H1 (cell line): Measurements from ENCODE around the gene PIAS4. TPM values are rescaled to one million over a fixed set of nuclear protein-coding genes. Genes with fewer than 3 reads are reported as not detected.
"Not testable (repeated sequence)": the region's sequence is repeated elsewhere in the genome, so short reads cannot be mapped to it uniquely, and the experiment has no call there.

ENCODE experiments used
- CTCF ChIA-PET: fragments of 300-600 bp; sonication (Branson Sonifier 250); formaldehyde crosslinking; loops from one replicate; lab custom pipeline; 2021; ENCODE audit not compliant: partially characterized antibody; lab: Charles Lee
- POLR2A ChIA-PET: fragments of 300-600 bp; sonication (Branson Sonifier 250); formaldehyde crosslinking; loops from one replicate; lab custom pipeline; 2021; ENCODE audit warnings: inconsistent platforms; ENCODE audit not compliant: partially characterized antibody; lab: Charles Lee
- DNase-seq, 2 experiments: peaks; one replicate each; pipeline versions ENCODE4 v3.0.0 to v3.0.0-alpha.2; 2010 to 2022; ENCODE audit warnings: low spot score in 2 of 2, low read depth in 1 of 2, mixed read lengths in 1 of 2
- FAIRE-seq: peaks from 2 replicates; lab custom pipeline; 2011; peaks lifted over from hg19 to GRCh38; lab: Jason Lieb, UNC
- H2AFZ ChIP-seq: 2 replicates; pipeline ENCODE4 v1.8.1; 2012; ENCODE audit warnings: low read length, inconsistent platforms
- H2AK5ac ChIP-seq: 2 replicates; pipeline ENCODE4 v1.6.1; 2013; ENCODE audit warnings: low read depth, low read length
- H2BK120ac ChIP-seq: replicated peaks from 2 replicates; pipeline ENCODE3; 2013; ENCODE audit warnings: low read depth, low read length, inconsistent platforms
- H2BK12ac ChIP-seq: 2 replicates; pipeline ENCODE4 v1.6.1; 2013; ENCODE audit warnings: low read depth, low read length
- H2BK15ac ChIP-seq: 2 replicates; pipeline ENCODE4 v1.6.1; 2013; ENCODE audit warnings: low read length
- H2BK20ac ChIP-seq: 2 replicates; pipeline ENCODE4 v1.6.1; 2013; ENCODE audit warnings: low read length
- H2BK5ac ChIP-seq: 2 replicates; pipeline ENCODE4 v1.6.1; 2013; ENCODE audit warnings: low read depth, low read length
- H3K14ac ChIP-seq: 2 replicates; pipeline ENCODE4 v1.6.1; 2013; ENCODE audit warnings: inconsistent platforms; ENCODE audit not compliant: insufficient read length
- H3K18ac ChIP-seq: 2 replicates; pipeline ENCODE4 v1.6.1; 2013; ENCODE audit warnings: low read length; ENCODE audit errors: extremely low read depth
- H3K23ac ChIP-seq: 2 replicates; pipeline ENCODE4 v1.6.1; 2013; ENCODE audit warnings: inconsistent platforms; ENCODE audit not compliant: insufficient read length
- H3K23me2 ChIP-seq: 2 replicates; pipeline ENCODE4 v1.6.1; 2013; ENCODE audit warnings: low read depth, low read length
- H3K27ac ChIP-seq: 2 replicates; pipeline ENCODE4 v1.6.1; 2011; ENCODE audit warnings: low read depth, low read length, inconsistent platforms
- H3K27me3 ChIP-seq, 4 experiments: replicated peaks in 1 of 4; 1 replicate in 1 of 4; 2 replicates in 3 of 4; pipeline versions ENCODE4 v1.6.1 to v1.8.1; 2011 to 2013; ENCODE audit warnings: low read length in 3 of 4, mild to moderate bottlenecking in 3 of 4, inconsistent platforms in 2 of 4, mixed read lengths in 2 of 4, moderate library complexity in 1 of 4; ENCODE audit not compliant: control insufficient read depth in 3 of 4, insufficient read depth in 3 of 4; ENCODE audit errors: extremely low read depth in 1 of 4
- H3K36me3 ChIP-seq, 4 experiments: 2 replicates each; pipeline versions ENCODE4 v1.6.1 to v1.8.1; 2011 to 2013; ENCODE audit warnings: mild to moderate bottlenecking in 4 of 4, low read length in 3 of 4, moderate library complexity in 2 of 4, control low read depth in 1 of 4, inconsistent platforms in 1 of 4; ENCODE audit not compliant: insufficient read depth in 4 of 4, control insufficient read depth in 2 of 4
- H3K4ac ChIP-seq: replicated peaks from 2 replicates; pipeline ENCODE3; 2013; ENCODE audit warnings: low read length, low read depth, mixed read lengths, inconsistent platforms; ENCODE audit not compliant: insufficient read length
- H3K4me1 ChIP-seq, 4 experiments: replicated peaks in 1 of 4; 1 replicate in 1 of 4; 2 replicates in 3 of 4; pipeline versions ENCODE4 v1.6.1 to v1.8.1; 2011 to 2013; ENCODE audit warnings: low read length in 3 of 4, inconsistent platforms in 2 of 4, mixed read lengths in 1 of 4; ENCODE audit not compliant: insufficient read depth in 4 of 4, control insufficient read depth in 3 of 4
- H3K4me2 ChIP-seq, 2 experiments: 2 replicates each; pipeline versions ENCODE4 v1.6.1 to v1.8.1; 2011 to 2013; ENCODE audit warnings: low read depth in 2 of 2, low read length in 2 of 2, control low read depth in 1 of 2, inconsistent platforms in 1 of 2, mild to moderate bottlenecking in 1 of 2; ENCODE audit not compliant: insufficient read depth in 1 of 2
- H3K4me3 ChIP-seq, 4 experiments: fragments of 200-600, 300-600 bp in 1 of 4; sonication (generic), shearing (Covaris generic), sonication (Bioruptor Twin) in 1 of 4; 2 replicates each; pipeline versions ENCODE4 v1.5.1 to v1.8.1; 2011 to 2016; ENCODE audit warnings: low read length in 4 of 4, low read depth in 3 of 4, control low read depth in 2 of 4, inconsistent platforms in 2 of 4, mild to moderate bottlenecking in 2 of 4, mixed read lengths in 1 of 4, moderate library complexity in 1 of 4; ENCODE audit not compliant: insufficient read depth in 2 of 4; ENCODE audit errors: extremely low read depth in 1 of 4
- H3K56ac ChIP-seq: replicated peaks from 2 replicates; pipeline ENCODE3; 2013; ENCODE audit warnings: low read depth, mild to moderate bottlenecking, mixed read lengths, low read length, inconsistent platforms; ENCODE audit not compliant: insufficient read length
- H3K79me1 ChIP-seq: 2 replicates; pipeline ENCODE4 v1.6.1; 2013; ENCODE audit warnings: low read depth, low read length, control low read depth
- H3K79me2 ChIP-seq, 2 experiments: 2 replicates each; pipeline versions ENCODE4 v1.6.1 to v1.8.1; 2012 to 2013; ENCODE audit warnings: low read length in 2 of 2, mild to moderate bottlenecking in 2 of 2, inconsistent platforms in 1 of 2; ENCODE audit not compliant: insufficient read depth in 2 of 2, control insufficient read depth in 1 of 2
- H3K9ac ChIP-seq, 4 experiments: replicated peaks in 1 of 4; 1 replicate in 1 of 4; 2 replicates in 3 of 4; pipeline versions ENCODE4 v1.6.1 to v1.8.1; 2011 to 2013; ENCODE audit warnings: low read depth in 3 of 4, low read length in 3 of 4, control low read depth in 2 of 4, mild to moderate bottlenecking in 2 of 4, moderate library complexity in 2 of 4, inconsistent platforms in 1 of 4; ENCODE audit errors: extremely low read depth in 1 of 4
- H3K9me3 ChIP-seq, 2 experiments: 2 replicates each; pipeline versions ENCODE4 v1.6.1 to v1.8.1; 2012 to 2013; ENCODE audit warnings: mild to moderate bottlenecking in 2 of 2, moderate library complexity in 2 of 2, control low read depth in 1 of 2, inconsistent platforms in 1 of 2, low read depth in 1 of 2, low read length in 1 of 2, mixed read lengths in 1 of 2; ENCODE audit not compliant: insufficient read depth in 2 of 2
- H4K20me1 ChIP-seq, 2 experiments: replicated peaks in 1 of 2; 2 replicates each; pipeline versions ENCODE3 to v1.8.1; 2011 to 2013; ENCODE audit warnings: inconsistent platforms in 2 of 2, low read length in 2 of 2, mild to moderate bottlenecking in 1 of 2; ENCODE audit not compliant: insufficient read depth in 2 of 2, control insufficient read depth in 1 of 2
- H4K5ac ChIP-seq: 2 replicates; pipeline ENCODE4 v1.6.1; 2013; ENCODE audit warnings: low read length, low read depth, mixed read lengths, inconsistent platforms; ENCODE audit not compliant: insufficient read length
- H4K8ac ChIP-seq: 2 replicates; pipeline ENCODE4 v1.8.0; 2013; ENCODE audit warnings: mild to moderate bottlenecking, moderate library complexity, low read length, inconsistent platforms; ENCODE audit not compliant: insufficient read depth; ENCODE audit errors: extremely low read depth
- H4K91ac ChIP-seq: replicated peaks from 2 replicates; pipeline ENCODE3; 2013; ENCODE audit warnings: low read length, mixed read lengths, inconsistent platforms; ENCODE audit not compliant: insufficient read length
- WGBS, 2 experiments: shearing (Covaris generic) in 1 of 2; methylation state at CpG; one replicate each; pipeline versions ENCODE4 v1.1.6 to v1.1.7; 2013 to 2015; ENCODE audit warnings: low lambda C conversion rate in 2 of 2, mixed read lengths in 2 of 2, inconsistent platforms in 1 of 2, low coverage in 1 of 2, missing lambda C conversion rate in 1 of 2; ENCODE audit not compliant: insufficient replicate concordance in 2 of 2, insufficient coverage in 1 of 2, insufficient read length in 1 of 2; ENCODE audit errors: extremely low coverage in 1 of 2, missing lambda C conversion rate in 1 of 2; 5-methylcytosine and 5-hydroxymethylcytosine counted together
- polyA plus RNA-seq, 7 experiments: library from polyadenylated mRNA; depleted of rRNA in 3 of 7; stranded (reverse) in 5 of 7; unstranded in 2 of 7; fragments of >200 nt in 5 of 7; fragments of 200-250 nt in 2 of 7; gene quantifications; 1 replicate in 5 of 7; 2 replicates in 1 of 7; 4 replicates in 1 of 7; pipeline versions ENCODE4 v1.2.1 to v1.2.3, GENCODE V29; 2011 to 2013; ENCODE audit warnings: missing spikeins in 2 of 7, mixed read lengths in 2 of 7
- total RNA-seq: library from RNA; stranded (reverse); fragmentation: NEBNext Ultra II Directional; extraction: Animal tissue kit (Norgen Biotek cat#: 25700); gene quantifications from 2 replicates; pipeline ENCODE4 v1.2.1, GENCODE V29; 2021

Gene PIAS4
- total and polyA plus RNA-seq, 2 of the 8 experiments (the other 6 are each of a cell fraction or from before 2014, with no cell fraction given): 30.2 to 51.4 TPM

DNA sequence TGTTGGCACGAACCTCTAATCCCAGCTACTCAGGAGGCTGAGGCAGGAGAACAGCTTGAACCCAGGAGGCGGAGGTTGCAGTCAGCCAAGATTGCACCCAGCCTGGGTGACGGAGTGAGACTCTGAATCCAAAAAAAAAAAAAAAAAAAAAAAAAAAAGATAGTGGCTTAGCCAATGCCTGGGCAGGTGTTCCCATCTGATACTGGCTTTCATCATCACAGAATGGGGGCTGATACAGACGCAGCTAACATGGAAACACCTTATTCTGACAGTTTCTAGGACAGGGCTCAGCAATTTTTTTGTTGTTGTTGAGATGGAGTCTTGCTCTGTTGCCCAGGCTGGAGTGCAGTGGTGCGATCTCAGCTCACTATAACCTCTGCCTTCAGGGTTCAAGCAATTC lies 6.7 kb upstream of the PIAS4 start:
- not testable (repeated sequence) for H4K20me1 ChIP-seq, H3K56ac ChIP-seq, H2BK20ac ChIP-seq, H3K27ac ChIP-seq, H3K9ac ChIP-seq, H3K14ac ChIP-seq, H3K4me2 ChIP-seq, H2AFZ ChIP-seq, FAIRE-seq, H4K8ac ChIP-seq, H4K5ac ChIP-seq, H3K27me3 ChIP-seq, H3K9me3 ChIP-seq, H3K4me3 ChIP-seq, H4K91ac ChIP-seq, H2BK15ac ChIP-seq, H3K18ac ChIP-seq, H2BK120ac ChIP-seq, H3K23ac ChIP-seq, H3K36me3 ChIP-seq, H3K4me1 ChIP-seq, H3K4ac ChIP-seq, H3K79me2 ChIP-seq, H2BK5ac ChIP-seq, H3K23me2 ChIP-seq, H3K79me1 ChIP-seq, DNase-seq, H2AK5ac ChIP-seq, H2BK12ac ChIP-seq
- WGBS, 2 experiments: 88% methylated on average over 5 of the region's 5 CpGs; no CpG with 5 or more reads in 1 of the 2 experiments
- ChIA-PET CTCF (interaction anchor here (0.9 to 1.2 kb wide), 2 partner anchors 11 to 219 kb away, joined by 3 read pairs; no protein-coding TSS in a partner anchor), POLR2A (interaction anchor here (1.1 to 3.6 kb wide), 2 partner anchors 16 to 20 kb away, joined by 3 to 19 read pairs; partner anchors contain the start of gene EEF2)

GRCh38 chr19:4005436-4005835 lies 2.1 kb upstream of the PIAS4 start:
- H3K9me3 ChIP-seq, H3K27me3 ChIP-seq, H3K23ac ChIP-seq, H2AFZ ChIP-seq, H4K20me1 ChIP-seq, H2BK15ac ChIP-seq, H3K79me1 ChIP-seq, H2BK120ac ChIP-seq, H4K8ac ChIP-seq, H3K36me3 ChIP-seq, H2BK5ac ChIP-seq, H2BK20ac ChIP-seq, H2AK5ac ChIP-seq, H3K56ac ChIP-seq, DNase-seq, H3K4me2 ChIP-seq, H3K18ac ChIP-seq, H3K4ac ChIP-seq, H3K9ac ChIP-seq, H4K91ac ChIP-seq, H3K27ac ChIP-seq, H3K4me3 ChIP-seq, H2BK12ac ChIP-seq, H3K23me2 ChIP-seq, H3K14ac ChIP-seq, H4K5ac ChIP-seq, FAIRE-seq: not testable (repeated sequence)
- 95% methylated on average over 6 of the region's 9 CpGs; no CpG with 5 or more reads in 1 of the 2 experiments for WGBS, 2 experiments
- ChIA-PET POLR2A (interaction anchor here (0.7 to 7.2 kb wide), 3 partner anchors 23 to 79 kb away, joined by 3 to 125 read pairs (median 3); partner anchors contain the start of gene EEF2), CTCF (interaction anchor here (0.9 to 3.4 kb wide), 4 partner anchors 17 to 347 kb away, joined by 3 to 21 read pairs (median 4); partner anchors contain the start of gene EEF2)
- Histone ChIP-seq H3K79me2 (peaks cover 13 to 26% of the 10 kb centered on the region in 2 experiments), H3K4me1 (peaks cover 2 to 12% (median 5%) of the 10 kb centered on the region in 4 experiments)
